ENCODE data around the gene TARS1.

DNA sequence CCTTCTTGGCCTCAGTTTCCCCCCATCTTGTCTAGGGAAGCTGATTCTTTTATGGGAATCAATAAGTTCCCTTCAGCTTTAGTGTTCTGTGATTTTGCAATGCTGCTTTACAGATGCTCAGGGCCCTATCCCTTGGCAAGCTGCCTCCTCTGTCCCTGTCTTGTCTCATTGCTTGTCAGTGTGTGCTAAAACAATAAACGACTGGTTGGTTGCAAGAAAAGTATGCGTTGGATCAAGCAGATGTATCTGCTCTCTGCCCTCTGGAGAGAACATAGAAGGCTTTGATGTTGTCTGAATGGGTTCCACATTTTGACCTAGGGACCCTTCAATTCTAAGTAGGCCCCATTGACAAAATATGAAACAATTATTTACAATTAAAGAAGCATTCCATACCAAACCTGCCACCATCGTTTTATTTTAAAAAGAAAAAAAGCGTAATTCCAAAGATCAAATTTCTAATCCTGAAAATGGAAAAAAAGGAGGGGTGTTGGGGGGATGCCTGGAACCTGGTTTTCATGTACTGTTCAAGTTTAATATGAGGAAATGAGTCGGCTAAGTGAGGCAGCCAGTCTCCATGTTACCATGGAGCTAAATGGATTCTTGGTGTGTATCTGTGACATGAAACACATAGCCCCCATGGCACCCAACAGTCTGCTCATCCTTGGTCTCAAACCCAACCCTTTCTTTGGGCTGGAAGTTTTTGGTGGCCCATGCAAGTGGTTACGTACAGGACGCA, 31.2 kb upstream of the TARS1 start:
- TF ChIP-seq CTCF (IDR thresholded peaks at IDR 0.05), result no peak
- no peak for TF ChIP-seq POLR2AphosphoS5 (IDR thresholded peaks at IDR 0.05)
- TF ChIP-seq POLR2A (IDR thresholded peaks at IDR 0.05), result no peak
- TF ChIP-seq EP300 (IDR thresholded peaks at IDR 0.05), result no peak

All from stomach (tissue), 4 donors.